GM21367 (cell line): ENCODE measurements around the gene ASB8.
A peak's percentile ranks its signal among the peaks of the same experiment; 100 is the strongest.

Experiments
- ATAC-seq: cut with Tn5 transposase; IDR thresholded peaks from one replicate; pipeline ENCODE4 v1.9.1; 2021; ENCODE audit not compliant: unreplicated experiment

ASB8 gene, protein sequence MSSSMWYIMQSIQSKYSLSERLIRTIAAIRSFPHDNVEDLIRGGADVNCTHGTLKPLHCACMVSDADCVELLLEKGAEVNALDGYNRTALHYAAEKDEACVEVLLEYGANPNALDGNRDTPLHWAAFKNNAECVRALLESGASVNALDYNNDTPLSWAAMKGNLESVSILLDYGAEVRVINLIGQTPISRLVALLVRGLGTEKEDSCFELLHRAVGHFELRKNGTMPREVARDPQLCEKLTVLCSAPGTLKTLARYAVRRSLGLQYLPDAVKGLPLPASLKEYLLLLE

DNA sequence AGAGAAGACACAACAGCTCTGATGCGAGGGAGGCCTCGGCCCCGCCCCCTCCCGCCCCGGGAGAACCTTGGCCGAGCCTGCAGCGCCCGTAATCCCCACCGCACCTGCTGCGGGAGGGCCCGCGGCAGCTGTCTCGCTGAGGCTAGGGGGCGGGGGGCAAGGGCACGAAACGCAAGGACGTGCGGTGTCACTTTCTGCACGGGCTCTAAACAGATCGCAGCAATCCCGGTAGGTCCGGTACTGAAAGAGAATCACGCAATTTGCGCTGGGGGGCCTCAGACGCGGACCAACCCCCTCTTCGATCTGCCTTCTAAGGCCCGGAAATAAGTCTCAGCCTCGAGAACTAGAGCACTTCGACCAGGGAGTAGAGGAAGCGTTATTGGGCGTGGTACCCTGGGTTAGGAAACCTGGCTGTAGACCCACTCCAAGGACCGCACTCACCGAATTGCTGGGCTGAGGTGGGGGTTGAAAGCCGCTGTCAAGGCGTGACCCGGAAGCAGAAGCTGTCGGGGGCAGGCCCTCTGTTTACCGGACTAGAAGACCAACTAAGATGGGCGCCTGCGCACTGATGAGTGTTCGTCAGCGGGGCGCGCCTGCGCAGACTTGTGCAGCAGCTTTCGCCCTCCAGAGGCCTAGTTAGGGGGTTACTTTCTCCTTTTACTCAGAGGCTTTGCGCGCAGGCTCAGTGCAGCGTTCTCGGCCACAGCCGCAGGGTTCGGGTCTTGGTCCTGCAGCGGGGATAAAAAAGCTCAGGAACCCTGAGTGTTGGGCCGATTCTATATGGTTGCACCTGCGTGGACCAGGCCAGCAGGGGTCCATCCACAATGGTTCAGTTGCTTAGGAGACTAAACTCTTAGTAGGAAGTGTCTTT lies at the start of gene ASB8:
ASB8 (minus strand) TSS at position 498 of the 871 bp plus-strand sequence. CDS start 4,019 bp downstream, outside the sequence.
- ATAC-seq, result peak; percentile 84

DNA sequence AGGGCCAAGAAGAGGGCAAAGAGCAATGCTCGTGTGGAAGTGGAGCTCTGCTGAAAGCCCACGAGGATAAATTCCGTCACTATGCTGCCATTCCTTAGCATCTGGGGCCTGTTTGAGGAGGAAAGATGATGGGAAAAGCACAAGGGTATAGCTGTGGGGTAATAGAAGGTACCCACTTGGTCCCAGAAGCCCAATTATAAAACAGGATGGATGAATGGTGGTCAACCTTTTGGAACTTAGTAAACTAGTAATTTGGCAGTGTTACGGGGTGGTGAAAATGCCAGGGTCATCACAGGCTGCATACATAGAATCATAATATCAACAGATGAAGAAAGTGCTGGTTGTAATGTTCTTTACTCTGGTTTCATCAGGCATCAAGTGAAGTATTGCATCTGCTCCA lies 45.9 kb upstream of the ASB8 start, which contains the start of gene OR10AD1:
OR10AD1 (minus strand) TSS at position 101 of the 400 bp plus-strand sequence; CDS start at position 101, 0 bp downstream.
- ATAC-seq, result no peak

DNA sequence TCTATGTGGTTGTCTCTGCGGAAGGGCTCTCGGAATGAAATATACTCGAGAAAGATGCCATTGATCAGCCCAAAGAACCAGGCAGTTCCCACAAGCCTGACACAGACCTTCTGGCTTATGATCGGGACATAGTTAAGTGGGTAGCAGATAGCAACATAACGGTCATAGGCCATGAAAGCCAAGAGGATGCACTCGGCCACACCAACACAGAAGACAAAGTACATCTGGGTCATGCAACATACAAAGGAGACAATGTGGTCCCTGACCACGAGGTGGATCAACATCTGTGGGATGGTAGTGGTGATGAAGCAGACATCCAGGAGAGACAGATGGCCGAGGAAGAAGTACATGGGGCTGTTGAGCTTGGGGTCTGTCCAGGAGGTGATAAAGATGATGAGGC lies 45.5 kb upstream of the ASB8 start:
- ATAC-seq, result no peak

DNA sequence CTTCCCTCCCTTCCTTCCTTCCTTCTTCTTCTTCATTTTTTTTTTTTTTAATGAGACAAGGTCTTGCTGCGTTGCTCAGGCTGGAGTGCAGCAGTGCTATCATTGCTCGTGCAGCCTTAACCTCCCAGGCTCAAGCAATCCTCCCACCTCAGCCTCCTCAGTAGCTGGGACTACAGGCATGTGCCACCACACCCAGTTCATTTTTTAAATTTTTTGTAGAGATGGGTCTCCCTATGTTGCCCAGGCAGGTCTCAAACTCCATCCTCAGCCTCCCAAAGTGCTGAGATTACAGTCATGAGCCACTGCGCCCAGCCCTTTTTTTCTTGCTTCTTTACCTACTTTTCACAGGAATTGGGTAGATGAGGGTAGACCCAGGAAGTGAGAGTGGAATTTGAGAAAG lies 44.2 kb upstream of the ASB8 start:
- ATAC-seq, result no peak

DNA sequence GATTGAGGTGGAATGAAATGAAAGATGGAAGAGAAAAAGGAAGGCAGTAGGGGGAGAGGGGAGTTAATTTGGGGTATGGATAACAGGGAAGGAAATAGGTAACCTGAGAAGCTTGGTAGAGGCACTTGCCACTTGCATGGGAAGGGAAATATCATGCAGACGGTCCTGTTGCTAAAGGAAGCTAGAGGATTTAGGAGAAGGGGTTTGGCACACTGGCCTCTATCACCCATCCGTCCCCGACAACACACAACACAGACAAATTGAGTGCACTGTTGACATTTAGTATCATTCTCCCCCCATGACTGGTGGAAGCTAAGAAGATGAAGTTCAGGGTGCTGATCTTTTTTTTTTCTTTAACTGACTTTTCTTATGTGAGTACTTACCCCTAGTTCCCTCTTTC lies 43.8 kb upstream of the ASB8 start:
- ATAC-seq, result no peak

DNA sequence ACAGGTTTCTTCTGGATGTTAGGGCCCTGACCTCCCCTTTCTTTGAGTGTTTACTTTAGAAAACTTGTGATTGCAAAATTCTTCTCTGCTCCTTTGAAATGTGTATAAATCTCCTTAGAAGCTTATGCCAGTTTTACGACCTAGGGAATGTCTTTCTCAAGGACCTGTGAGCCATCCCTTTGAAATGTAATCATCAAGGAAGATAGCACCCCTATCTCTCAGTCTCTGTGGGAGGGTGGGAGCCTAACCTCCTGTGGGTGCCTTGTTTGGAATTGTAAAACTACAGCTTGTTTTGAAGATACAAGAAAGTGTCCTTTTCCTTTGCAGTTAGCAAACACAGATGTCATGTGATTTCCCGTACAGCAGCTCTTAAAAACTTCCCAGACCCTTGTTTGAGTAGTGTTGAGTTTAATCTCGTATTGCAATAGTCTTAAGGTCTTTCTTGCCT lies 42.5 kb upstream of the ASB8 start:
- ATAC-seq, result no peak

DNA sequence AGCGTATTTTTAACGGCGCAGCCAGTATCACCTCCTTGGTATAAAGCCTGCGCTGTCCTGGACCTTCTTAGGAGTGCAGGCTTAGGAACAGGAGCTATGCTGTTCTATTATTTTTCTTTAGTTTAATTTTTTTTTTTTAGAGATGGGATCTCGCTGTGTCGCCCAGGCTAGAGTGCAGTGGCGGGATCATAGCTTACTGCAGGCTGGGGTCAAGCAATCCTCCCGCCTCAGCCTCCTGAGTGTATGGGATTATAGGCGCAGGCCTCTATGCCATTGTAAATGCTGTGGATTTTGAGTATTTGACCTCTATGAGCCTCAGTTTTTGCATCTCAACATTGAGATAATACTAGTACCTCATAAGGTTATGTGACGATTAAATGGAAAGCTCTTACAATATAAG lies 41.7 kb upstream of the ASB8 start:
- no peak for ATAC-seq

DNA sequence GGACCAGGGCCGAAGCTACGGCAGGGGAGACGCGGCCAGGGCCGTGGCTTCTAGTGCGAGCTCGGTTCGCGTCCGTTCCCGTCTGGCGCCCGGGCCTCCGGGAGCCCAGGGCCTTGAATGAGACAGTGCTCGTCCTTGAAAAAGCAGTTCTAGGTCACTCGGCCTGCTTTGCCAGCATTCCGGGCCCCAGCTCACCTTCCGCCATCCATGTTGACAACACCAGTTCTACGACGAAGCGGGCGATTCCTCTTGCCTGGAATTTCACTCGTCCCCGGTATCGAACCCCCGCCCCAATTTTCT lies 41.3 kb upstream of the ASB8 start:
- peak; percentile 10 for ATAC-seq

DNA sequence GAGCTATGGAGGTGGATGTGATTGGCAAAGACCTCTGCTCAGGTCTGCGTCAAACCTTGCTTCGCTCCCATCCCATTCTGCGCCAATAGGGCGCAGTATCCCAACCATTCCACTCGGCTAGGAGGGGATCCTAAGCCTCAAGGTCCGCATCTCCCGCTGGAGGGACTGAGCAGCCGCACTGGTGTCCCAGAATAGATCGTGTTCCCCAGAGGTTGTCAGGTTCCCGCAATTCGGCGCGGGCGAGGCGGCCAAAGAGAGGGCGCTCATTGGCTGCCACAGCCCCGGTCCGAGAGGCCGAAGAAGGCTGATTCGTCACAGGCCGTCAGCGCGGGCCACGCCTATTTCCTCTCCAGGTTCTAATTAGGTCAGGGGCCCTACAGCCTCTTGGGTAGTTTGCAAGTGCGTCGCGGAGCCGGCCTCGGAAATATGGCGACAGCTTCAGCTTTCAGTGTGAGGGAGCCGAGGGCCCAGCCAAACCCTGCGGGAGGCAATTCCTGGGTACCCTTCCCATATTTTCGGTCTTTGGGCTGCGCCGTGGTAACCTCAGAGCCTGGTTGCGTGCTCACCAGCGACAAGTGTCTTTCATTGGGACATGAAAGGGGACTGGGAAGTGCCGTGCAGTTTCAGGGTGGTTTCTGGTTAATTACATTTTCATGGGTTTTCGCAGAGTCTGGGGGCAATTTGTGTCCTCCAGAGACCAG lies 40.8 kb upstream of the ASB8 start:
- peak; percentile 98 for ATAC-seq

DNA sequence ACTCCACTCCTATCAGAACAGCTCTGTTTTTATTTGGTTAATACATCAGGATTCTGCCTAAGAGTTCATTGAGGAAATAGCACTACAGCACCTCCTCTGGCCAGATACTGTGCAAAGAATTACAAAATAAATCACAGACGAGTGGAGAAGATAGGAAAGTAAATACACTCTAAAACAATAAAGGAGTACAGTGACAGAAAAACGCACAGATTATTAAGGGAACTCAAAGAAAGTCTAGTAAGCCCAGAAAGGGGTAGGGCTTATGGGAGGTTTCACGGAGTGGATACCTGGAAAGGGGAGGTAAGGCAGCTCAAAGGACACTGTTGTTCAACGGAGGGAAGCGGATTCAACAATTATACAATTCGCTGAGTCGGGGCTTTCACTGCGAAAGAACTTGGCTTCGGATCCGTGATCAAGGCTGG lies 40.2 kb upstream of the ASB8 start:
- no peak for ATAC-seq

DNA sequence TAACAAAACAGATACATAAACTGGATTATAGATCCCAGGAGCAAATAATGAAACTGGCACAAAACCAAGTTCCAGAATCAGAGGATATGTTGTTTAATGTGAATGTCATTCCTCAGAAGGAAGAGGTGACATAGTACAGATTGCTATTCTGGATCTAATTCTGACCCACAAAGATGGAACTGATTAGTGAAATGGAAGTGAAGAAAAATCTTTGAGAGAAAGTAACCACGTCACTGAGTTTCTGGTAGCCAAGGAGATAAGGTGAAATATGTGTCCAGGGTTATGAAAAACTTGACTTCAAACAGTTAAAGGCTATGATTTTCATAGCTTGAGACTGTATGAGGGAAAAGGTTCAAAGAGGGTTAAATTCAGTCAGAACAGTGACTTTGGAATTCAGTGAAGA lies 37.5 kb upstream of the ASB8 start:
- no peak for ATAC-seq

DNA sequence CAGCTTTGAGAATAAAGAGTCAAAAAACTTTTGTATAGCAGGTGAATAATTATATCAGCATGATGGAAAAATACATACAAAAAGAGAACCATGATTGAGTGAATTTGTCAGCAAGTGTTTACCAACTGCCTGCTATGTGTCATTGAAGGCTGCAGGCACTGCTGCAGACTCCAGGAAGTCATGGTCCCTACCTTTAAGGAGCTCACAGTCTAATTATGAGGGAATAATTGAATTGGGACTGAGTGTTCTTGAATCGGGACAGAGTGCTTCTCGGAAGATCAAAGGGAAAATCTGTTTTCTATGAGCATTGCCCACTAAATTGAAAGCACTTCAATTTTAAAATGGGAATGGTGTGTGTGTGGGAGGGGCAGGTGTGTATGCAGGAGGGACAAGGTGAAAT lies 36.3 kb upstream of the ASB8 start:
- no peak for ATAC-seq

DNA sequence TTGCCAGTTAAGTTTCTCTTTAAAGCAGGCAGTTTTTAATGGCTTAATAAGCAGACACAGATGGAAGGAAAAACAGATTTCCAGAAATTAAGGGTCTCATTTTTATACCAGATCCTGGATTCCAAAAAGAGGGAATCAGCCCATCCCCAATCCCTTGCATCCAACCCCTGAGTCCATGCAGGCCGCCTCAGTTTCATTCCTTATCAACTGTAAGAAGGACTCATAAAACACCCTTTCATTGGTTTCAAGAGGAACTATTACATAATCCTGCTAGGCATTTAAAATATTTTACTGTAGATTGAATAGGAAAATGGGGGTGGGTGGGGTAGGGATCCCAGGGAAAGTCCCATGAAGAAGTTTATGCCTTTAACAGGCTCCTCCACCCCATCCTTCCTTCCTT lies 35.5 kb upstream of the ASB8 start:
- no peak for ATAC-seq

DNA sequence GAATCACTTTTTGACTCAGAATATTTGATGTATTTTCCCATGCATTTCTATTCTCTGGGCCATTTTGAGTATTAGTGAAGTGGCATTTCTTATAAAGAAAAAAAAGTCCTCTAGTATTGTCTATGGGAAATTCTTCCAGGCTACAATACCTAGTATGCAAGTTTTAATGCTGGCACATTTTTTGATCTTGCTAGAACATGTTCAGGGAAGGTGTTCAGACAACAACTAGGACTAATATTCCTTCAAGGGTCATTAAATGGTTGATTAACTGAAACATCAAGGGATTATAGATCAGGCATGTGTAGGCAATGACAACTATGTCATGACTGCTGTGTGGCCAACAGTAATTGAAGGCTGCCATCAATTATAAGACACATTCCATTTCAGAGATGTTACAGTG lies 33.8 kb upstream of the ASB8 start:
- ATAC-seq, result no peak

DNA sequence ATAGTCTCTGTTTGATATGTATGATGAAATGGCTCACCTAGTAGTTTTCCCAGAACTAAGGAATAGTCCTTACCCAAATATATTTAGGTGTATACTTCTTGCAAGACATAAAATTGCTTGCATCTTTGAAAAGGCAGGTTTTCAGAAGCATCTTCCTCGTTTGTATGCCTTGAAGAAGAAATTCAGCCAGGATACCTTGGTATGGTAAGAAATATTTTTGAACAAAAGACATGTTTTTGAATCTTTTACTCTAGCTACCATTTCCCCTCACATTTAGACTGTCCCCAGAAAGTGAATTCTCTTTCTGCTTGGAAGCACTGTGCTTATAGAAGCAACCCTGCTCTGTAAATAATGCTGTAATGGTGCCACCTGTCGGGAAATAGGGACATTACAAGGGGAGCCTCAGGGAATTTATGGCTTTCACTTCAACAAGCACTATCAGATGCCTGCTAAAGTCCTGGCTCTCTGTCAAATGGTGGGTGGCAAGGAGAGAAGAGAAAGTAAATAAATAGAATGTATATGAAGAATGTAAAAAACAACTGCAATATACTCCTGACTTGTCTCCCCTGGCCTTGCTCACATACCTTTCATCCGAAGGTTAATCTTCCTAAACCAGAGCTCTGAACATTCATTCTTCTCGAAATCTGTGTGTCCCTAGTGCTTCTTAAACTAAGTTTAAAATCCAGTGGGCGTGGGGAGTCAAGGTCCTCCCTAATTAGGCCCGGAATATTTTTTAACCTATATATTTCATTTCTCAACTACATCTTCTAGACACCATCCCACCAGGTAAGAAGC lies 32.2 kb upstream of the ASB8 start:
- ATAC-seq, result no peak

DNA sequence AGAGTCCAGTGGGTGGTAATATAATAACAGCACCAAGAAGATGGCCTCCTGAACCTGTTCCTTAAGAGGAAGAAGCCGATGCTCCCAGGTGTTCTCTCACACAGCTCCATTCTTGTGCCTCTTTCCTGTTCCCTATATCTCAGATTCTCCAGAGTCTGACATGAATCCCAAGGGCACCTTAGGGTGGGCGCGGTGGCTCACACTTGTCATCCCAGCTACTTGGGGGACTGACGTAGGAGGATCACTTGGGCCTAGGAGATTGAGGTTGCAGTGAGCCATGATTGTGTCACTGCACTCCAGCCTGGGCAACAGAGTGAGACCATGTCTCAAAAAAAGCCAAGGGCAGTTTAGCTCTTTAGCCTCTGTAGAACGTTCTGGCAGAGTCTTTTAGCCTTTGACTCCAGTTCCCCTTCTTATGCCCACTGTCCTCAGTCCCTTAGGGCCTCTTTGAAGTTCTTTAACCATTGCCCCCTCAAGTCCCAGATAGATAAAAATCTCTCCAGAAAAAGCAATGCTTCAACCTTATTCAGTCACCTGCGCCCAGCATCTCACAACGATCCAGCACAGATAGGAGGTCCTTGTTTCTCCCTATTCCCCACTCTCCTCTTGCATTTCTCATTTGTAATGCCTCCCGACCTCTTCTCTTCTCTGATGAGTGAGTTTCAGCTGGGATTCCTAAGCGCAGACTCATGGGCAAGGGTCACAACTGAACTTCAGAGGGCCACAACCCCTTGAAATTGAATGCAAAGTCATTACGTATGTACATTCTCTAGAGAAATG lies 30.8 kb upstream of the ASB8 start:
- no peak for ATAC-seq

DNA sequence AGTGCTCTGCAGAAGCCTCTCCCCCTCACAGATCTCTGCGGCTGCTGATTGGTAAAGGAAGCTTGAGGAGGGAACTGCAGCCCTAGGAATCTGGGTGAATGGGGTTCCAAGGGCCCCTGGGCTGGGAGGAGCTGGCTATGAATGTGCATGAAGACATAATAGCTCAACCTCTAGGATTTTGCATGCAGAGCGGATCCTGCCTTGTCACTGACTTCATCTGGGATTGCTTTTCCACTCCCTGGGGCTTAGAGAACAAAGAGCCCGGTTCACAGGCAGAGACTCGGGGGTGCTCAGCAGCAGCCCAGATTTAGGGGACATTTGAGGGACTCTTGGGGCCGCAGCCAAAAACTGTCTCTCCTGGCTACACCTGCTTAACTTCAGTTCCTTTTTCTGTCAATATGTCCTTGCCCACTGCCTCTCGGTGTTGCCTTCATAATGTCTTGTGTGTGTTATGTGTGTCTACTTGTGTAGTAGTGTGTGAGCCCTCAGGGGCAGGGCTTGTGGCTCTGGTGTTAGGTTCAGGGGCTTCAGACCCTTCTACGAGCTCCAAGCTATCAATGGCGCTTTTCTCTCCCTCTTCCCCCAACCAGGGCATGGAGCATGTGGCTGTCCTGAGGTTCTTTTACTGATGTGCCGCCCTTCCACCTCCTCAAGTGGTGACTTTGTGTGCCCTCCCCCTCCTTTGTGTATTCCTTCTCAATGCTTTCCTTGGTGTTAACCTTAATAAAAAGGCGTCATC lies 28.0 kb upstream of the ASB8 start:
- ATAC-seq, result no peak

DNA sequence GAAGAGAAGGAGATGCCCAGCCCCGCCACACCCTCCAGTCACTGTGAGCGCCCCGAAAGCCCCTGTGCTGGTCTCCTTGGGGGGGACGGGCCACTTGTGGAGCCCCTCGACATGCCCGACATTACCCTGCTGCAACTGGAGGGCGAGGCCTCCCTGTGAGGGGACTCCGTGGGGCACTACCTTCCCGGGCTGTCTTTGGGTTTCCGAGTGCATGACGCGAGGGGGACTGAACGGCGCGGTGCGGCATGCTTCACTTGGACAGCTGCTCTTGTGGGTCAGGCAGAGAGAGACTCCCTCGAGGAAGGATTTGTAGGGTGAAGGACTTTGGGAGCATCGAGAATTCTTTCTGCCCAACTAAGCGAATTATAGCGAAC lies 27.2 kb upstream of the ASB8 start:
- no peak for ATAC-seq

DNA sequence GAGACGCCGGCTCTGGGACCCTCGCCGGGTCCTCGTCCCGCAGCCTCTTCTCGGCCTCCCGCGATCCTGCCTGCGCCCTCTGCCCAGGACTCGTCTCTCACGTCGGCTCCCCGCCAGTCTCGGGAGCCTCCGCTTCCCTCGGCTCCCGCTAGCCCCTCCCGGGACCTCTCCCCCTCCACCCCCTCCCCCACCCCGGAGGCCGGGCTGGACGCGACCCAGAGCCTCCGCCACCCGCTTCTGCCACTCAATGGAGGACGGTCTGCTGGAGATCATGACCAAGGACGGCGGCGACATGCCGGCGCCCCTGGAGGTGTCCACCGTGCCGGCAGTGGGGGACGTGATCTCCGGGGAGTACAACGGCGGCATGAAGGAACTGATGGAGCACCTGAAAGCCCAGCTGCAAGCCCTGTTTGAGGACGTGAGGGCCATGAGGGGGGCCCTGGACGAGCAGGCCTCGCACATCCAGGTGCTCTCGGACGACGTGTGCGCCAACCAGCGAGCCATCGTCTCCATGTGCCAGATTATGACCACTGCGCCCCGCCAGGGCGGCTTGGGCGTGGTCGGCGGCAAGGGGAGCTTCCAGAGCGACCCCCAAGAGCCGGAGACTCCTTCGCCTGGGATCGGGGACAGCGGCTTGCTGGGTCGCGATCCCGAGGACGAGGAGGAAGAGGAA lies 26.7 kb upstream of the ASB8 start:
- no peak for ATAC-seq
